Effector CD4-positive, alpha-beta T cell (primary cell): ENCODE data around the gene MAMDC4.
A peak's percentile ranks its signal among the peaks of the same experiment; 100 is the strongest.
"Not testable (repeated sequence)": the region's sequence is repeated elsewhere in the genome, so short reads cannot be mapped to it uniquely, and the experiment has no call there.

Experiments
- DNase-seq: peaks from one replicate; pipeline ENCODE4 v3.0.0-alpha.2; 2020

Gene MAMDC4

DNA sequence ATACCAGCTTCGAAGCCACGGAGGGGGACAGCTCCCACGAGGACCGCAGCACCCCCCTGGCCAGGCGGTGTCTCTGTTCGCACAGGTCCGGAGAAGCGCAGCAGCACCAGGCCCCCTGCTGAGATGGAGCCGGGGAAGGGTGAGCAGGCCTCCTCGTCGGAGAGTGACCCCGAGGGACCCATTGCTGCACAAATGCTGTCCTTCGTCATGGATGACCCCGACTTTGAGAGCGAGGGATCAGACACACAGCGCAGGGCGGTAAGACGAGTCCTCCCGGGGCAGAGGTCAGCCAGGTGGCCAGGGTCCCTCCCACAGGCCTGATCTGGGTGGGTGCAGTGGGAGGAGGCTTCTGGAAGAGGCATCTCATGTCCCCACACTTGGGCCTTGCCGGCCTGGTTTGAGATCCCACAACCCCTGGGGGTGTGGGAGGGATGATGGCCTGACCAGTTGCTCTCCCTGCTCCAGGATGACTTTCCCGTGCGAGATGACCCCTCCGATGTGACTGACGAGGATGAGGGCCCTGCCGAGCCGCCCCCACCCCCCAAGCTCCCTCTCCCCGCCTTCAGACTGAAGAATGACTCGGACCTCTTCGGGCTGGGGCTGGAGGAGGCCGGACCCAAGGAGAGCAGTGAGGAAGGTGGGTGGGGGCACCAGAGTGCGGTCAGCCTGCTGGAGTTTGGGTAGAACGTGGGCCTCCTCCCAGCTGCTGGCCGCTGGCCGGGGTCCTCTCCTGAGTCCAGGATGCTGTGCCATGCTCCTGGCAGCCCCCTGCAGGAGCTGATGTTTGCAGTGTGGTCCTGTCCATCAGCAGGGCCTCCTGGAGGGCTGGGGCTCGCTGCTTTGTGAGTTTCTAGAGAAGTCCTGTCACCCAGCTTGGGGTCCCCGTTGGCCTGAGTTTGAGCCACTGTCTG is 12.7 kb upstream of the MAMDC4 start:
- no peak for DNase-seq

DNA sequence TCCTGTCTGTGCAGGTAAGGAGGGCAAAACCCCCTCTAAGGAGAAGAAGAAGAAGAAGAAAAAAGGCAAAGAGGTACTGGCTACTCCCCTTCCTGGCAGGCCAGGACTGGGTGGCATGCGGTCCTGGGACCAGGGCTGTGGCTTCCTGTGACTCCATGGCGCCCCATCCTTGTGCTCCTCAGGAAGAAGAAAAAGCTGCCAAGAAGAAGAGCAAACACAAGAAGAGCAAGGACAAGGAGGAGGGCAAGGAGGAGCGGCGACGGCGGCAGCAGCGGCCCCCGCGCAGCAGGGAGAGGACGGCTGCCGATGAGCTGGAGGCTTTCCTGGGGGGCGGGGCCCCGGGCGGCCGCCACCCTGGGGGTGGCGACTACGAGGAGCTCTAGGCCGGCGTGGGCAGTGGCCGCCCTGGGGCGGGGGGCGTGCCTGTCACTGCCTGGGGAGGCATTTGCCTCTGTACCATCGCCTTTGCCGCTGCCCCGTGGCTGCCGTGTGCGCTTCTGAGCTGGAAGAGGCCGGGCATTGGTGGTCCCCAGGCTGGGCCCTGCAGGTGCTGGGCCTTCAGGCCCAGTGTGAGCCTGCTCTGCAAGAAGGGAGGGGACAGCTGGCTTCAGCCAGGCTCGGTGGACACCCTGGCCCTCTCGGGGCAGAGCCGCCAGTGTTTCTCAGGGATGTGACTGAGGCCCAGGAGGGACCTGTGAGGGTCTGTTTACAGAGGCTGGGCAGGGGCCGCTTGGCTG is 11.8 kb upstream of the MAMDC4 start:
- no peak for DNase-seq

DNA sequence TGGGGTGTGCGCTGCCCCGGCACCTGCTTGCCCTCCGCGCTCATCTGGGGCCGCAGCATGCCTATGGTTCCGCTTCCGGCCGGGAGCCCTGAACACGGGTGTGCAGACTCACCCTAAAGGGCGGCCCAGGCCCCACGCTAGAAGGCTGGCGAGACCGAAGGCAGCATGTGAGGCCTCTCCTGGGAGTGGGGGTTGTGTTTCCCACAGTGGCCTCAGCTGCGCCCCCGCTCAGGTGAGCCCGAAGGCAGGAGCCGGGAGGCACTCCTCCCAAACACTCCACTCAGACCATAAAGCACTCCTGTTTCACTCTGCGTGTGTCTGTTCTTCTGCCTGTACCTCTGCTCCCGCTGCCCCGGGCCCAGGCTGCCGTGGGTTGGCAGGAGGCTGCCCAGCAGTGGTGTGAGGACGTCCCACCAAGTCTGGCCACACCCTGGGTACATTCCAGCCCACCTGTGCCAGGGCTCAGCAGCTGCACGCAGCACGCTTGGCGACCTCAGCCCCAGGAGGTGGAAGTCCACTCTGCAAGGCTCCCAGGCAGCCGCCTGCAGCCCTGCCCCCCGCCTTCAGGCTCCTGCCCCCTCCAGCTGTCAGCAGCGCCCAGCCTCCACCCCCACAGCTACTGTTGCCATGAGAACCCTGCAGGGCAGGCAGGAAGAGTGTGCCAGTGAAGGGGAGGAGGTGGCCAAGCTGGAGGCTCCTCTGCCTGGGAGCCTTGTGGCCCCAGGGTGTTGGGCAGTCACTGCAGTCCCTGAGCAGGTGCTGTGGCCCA is 11.1 kb upstream of the MAMDC4 start:
- DNase-seq = no peak

DNA sequence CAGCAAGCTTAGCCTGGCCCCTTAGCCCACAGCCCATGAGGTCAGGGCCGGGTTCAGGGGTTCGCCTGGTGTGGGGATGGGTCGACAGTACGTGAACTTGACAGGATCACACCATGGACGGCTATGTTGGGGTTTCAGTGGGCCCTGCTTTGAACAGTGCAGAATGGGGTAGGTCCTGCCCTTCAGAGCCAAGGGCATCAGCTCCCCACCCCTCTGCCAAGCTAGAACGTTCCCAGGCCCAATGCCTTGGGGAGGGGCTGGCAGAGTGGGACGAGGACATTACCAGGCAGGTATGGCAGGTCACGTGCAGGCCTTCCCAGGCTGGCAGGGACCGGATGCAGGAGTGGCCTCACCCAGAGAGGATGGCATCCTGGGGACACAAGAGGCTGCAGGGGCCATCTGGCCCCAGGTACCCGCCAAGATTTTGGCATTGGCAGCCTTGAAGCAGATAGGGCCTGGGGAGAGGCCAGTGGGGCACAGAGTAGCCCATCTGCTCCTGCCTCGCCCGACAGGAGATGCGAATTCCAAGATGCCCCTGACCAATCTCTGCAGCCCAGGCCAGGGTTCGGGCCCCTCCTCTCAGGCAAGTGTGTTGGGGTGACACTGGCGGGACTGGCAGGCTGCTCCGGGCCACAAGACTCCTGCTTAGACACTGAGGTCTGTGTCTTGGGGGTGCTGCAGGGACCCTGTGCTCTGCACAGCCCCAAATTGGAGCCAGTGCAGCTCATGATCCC is 10.3 kb upstream of the MAMDC4 start:
- DNase-seq = not testable (repeated sequence)

DNA sequence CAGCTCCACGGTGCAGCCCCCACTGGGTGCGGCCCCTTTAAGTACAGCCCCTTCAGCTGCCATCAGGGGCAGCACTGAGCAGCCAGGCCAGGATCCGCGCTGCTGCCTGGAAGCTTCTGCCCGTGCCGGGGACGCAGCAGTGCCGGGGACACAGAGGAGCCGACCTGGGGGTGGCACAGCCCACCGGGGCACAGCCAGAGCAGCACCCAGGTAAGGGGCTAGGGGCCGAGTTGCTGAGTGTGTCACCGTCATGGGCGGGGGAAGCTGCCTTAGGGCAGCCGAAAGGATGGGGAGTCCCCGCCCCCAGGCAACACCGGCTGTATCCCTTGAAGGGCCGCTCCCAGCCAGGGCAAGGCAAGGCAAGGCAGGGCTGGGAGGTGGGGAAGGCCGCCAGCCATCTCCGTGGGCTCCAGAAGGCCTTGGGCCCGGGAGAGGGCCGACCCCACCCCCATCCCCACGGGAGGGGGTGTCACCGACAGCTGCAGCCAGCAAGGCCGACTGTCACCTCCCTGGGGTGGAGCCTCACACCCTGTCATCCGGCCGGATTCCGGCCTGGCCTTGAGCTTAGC is 9.7 kb upstream of the MAMDC4 start, which contains the start of gene AJM1:
Gene AJM1, plus strand, starts transcription at position 99 of the 569 bp plus-strand sequence. CDS start 1,937 bp downstream, outside the sequence.
- DNase-seq = peak; percentile 74

DNA sequence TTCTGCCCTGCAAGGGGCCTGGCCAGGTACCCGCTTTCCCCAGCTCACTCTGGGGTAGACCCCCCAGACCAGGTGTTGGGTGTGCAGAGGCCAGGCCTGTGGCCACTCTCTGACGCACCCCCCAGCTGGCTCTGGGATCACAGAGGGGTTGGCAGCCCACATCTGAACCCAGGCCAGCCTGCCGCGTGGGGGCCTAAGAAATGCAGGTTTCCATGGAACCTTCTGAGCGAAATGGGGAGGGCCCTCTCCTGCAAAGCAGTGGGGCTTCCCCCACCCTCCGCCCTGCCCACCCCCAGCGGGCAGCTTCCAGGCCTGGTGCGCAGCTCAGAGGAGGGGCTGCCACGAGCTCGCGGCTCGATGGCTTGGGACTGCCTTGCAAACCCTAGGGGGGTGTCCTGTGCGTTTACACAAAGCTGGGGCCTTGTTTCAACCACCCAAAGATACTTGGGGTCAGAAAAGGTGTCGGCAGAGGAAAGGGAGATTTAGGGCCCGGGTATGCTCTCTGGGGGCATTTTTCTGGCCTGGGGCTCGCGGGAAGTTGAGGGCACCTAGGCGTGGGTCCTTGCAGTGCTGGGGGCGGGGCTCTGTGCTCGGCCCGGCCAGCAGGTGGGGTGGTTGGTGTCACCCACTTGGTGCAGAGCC is 8.9 kb upstream of the MAMDC4 start:
- not testable (repeated sequence) for DNase-seq

DNA sequence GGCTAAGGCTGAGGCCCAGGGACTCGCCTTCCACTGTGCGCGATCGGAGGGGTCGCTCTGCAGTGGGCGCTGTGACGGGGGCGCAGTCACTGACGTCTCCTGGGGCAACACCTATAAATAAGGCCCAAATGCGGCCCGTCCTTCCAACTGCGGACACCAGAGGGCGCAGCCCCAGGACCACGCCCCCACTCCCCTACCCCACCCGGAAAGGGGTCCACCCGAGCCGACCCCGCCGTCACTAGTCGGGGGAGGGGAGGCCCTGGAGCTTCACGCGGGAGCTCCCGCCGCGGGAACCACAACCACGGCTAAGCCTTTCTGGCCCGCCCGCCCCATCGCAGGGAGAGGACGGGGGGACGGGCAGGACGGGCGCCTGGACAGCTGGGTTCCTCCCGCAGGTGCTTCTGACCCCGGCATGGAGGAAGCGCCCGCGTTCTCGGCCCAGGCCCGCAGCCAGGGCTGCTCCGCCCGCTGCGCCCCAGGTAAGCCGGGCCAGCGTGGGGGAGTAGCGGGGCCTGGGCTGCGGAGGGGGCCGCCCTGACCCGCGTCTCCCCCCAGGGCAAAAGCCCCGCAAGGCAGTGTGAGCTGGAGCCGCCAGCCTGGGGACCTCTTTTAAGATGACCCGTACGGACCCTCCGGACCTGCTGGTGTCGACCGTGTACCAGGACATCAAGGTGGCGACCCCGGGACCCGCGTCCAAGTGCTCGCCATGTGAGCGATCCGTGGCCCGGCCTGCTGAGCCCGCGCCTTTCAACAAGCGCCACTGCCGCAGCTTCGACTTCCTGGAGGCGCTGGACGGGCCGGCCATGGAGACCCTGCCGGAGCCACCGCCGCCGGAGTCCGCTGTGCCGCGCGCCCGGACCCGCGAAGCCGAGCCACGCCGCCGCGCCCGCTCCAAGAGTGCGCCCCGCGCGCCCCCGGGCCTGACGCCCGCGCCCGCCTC is 8.1 kb upstream of the MAMDC4 start:
- peak; percentile 41 for DNase-seq

DNA sequence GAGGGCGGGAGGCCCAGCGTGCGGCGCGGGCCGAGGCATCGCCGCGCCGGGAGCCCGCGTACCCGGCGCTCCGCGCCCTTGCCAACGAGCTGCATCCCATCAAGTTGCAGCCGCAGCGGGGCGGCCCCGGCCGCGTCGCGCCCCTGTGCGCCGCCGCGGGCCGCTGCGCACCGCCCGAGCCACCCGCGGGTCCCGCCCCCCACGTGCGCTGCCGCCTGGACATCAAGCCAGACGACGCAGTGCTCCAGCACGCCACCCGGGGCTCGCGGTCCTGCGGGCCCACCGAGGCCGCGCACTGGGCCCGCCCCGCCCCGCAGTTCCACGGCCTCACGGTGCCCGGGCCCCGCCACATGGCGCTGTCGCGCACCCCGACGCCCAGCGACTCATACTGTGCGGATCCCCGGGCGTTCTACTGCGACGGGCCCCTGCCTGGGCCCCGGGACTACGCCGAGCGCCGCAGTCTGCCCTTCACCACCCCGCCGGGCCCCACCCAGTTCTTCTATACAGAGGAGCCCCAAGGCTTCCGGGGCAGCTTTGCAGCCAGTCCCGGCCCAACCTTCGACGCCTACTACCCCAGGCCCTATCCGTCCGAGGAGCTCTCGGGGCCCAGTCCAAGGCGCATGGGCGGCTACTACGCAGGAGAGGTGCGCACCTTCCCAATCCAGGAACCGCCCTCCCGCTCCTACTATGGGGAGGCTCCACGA is 7.2 kb upstream of the MAMDC4 start:
- no peak for DNase-seq

DNA sequence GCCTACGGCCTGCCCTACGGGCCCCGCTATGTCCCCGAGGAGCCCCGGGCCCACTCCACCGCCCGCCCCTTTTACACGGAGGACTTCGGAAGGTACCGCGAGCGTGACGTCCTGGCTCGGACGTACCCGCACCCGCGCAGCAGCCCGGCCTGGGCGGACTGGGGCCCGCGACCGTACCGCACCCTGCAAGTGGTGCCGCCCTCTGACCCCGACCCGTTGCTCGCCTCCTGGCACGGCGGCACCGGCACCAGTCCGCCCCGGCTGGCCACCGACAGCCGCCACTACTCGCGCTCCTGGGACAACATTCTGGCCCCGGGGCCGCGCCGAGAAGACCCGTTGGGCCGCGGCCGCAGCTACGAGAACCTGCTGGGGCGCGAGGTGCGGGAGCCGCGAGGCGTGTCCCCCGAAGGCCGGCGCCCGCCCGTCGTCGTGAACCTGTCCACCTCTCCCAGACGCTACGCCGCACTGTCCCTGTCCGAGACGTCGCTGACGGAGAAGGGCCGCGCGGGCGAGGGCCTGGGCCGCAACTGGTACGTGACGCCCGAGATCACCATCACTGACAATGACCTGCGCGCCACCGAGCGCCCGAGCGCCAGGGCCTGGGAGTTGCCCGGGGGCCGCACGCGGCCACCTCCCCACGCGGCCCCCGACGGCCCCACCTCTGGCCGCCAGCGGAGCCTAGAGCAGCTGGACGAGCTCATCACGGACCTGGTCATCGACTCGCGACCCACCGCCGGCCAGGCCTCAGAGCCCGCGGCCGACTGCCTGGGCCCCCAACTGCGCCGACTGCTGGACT is 6.5 kb upstream of the MAMDC4 start:
- no peak for DNase-seq

DNA sequence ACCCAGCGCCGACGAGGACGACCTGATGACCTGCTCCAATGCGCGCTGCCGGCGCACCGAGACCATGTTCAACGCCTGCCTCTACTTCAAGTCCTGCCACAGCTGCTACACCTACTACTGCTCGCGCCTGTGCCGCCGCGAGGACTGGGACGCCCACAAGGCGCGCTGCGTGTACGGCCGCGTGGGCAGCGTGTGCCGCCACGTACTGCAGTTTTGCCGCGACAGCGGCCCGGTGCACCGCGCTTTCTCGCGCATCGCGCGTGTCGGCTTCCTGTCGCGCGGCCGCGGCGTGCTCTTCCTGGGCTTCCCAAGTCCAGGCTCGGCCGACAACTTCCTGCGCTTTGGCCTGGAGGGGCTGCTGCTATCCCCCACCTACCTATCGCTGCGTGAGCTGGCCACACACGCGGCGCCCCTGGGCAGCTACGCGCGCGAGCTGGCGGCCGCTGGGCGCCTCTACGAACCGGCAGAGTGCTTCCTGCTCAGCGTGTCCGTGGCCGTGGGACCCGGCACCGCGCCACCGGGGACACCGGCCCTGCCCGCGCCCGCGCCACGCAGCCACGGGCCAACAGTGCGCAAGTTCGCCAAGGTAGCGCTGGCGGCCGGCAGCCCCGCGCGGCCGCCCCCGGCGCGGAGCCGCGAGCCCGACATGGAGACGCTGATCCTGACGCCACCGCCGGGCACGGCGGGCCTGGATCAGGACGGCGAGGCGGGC is 5.6 kb upstream of the MAMDC4 start:
- DNase-seq = no peak

DNA sequence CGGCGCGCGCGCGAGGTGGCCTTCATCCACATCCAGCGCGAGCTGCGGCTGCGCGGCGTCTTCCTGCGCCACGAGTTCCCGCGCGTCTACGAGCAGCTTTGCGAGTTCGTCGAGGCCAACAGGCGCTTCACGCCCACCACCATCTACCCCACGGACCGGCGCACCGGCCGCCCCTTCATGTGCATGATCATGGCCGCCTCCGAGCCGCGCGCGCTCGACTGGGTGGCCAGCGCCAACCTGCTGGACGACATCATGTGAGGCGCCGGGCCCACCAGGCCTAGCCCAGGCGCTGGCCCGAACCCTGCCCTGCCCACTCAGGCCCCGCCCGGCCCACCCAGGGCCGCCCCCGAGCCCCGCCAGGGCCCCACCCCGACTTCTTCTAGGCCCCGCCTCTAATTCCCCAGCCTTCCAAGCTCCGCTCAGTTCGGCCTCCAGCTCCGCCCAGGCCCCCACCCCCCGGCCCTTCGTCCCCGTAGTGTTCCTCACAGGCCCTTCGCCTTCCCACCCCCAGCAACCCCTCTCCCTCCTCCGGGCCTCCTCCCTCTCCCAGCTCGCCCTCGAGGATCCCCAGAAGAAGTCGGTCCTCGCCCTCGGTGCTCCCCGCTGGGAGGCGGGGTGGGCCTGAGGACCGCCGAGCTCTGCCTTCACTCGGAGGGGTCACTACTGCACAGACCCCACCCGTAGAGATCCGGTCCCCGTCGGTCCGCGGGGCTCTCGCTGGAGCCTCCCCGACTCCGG is 4.9 kb upstream of the MAMDC4 start:
- DNase-seq = no peak

DNA sequence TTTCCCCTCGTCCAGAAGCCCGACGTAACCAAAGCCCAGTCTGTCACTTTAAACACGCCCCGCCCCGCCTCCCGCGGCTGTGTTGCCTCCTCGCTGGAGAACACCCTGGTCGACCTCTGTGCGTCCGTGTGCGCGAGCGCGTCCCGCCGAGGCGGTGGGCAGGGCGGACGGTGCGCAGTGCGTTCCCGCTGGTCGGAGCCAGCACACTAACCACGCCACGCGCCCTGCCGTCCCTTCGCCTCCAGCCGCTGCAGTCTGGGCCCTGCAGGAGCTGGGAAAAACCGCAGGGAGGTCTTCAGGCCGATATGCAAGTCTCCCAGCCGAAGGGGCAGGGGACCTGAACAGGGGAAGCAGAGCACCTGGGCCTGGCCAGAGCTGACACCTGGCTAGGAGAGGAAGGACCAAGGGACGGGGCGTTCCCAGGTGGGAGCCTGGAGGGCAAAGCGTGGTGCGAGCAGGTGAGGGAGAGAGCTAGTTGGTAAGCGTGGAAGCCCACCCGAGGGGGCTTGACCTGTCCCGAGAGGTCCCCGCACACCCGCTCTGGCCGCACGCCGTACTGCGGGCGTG is 4.2 kb upstream of the MAMDC4 start:
- peak; percentile 50 for DNase-seq

DNA sequence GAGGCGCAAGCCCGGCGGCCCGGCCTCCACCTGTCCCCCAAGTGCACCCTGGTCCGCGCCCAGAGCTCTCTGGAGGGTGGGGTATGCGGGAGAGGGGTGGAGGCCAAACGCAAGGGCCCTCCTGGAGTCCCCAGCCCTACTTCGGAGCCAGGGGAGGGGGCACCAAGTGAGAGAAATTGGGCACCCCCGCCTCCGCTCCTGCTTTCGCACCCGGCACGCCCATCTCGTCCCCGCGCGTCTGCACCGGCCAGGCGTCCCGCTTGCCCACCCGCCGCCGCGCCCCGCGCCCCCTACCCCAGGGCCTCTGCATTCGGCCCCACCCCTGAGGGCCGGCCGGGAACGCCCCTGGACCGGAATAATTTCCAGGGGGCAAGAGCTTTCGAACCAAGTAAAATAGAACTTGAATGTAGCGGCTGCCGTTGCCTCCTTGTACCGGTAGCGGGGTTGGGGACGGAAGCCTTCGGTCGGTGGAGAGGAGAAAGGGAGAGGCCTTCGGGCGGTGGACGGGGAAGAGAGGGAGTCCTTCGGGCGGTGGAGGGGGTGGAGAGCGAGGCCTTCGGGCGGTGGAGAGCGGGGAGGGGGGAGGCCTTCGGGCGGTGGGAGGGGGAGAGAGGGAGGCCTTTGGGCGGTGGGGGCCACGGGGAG is 3.6 kb upstream of the MAMDC4 start:
- DNase-seq = no peak

DNA sequence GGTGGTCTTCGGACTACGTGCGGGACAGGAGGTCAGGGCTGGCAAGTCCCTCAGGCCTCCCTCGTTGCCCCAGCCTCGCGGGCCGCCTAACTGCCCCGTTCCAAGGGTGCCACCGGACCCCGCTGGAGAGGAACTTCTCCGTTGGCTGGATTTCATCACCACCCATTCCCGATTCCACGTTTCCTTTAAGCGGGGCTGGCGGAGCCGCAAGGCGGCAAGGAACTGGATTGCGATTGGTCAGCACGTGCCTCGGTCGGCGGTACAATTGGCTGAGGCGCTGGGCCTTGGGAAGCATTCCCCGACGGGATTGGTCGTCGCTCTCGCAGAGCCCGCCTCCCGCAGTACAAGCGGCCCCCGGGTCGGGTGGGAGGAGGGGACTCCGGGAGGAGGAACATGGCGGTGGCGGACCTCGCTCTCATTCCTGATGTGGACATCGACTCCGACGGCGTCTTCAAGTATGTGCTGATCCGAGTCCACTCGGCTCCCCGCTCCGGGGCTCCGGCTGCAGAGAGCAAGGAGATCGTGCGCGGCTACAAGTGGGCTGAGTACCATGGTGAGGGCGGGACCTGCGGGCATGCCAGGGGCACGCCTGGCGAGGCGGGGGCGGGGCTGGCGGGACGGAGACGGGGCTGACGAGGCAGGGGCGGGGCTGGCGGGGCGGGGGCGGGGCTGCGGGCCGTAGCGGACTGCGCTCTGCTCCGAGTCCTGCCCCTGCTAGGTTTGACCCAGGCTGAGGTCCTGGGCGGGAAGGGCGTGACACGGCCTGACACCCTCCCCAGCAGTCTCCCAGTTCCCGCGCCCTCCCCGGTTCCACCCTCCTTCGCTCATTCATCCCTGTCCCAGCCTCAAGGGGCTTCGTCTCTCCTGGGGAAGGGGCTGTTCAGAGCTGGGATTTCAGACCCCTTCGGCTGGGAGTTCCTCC is 2.8 kb upstream of the MAMDC4 start, which contains the start of gene PHPT1:
Gene PHPT1, plus strand, starts transcription at position 372 of the 922 bp plus-strand sequence. Its CDS starts 22 bp downstream, at position 394.
- DNase-seq = peak; percentile 96
